Activated naive CD8-positive, alpha-beta T cell treated with anti-CD3 and anti-CD28 coated beads for 36 hours (primary cell): ENCODE data around the gene TEDC1. TPM values are rescaled to one million over a fixed set of nuclear protein-coding genes. Genes with fewer than 3 reads are reported as not detected.

Experiments used
- DNase-seq: peaks from one replicate; pipeline ENCODE4 v3.0.0; 2021
- H3K27ac Mint-ChIP-seq: one replicate; pipeline ENCODE4 v1.8.0; 2022; ENCODE audit warnings: mild to moderate bottlenecking, moderate library complexity, mixed read lengths
- H3K27me3 Mint-ChIP-seq: one replicate; pipeline ENCODE4 v1.8.0; 2022; ENCODE audit warnings: mild to moderate bottlenecking, mixed read lengths
- H3K36me3 Mint-ChIP-seq: one replicate; pipeline ENCODE4 v1.8.0; 2021; ENCODE audit warnings: mild to moderate bottlenecking, mixed read lengths
- H3K4me1 Mint-ChIP-seq: one replicate; pipeline ENCODE4 v1.8.0; 2021; ENCODE audit warnings: mixed read lengths
- H3K4me3 Mint-ChIP-seq: one replicate; pipeline ENCODE4 v1.8.0; 2022; ENCODE audit warnings: mild to moderate bottlenecking, moderate library complexity, mixed read lengths
- H3K9me3 Mint-ChIP-seq: one replicate; pipeline ENCODE4 v1.8.0; 2022; ENCODE audit warnings: mixed read lengths
- total RNA-seq, 2 experiments: library from RNA; stranded (reverse); gene quantifications; one replicate each; pipeline ENCODE4 v1.2.3, GENCODE V29; 2021

Gene TEDC1
- total RNA-seq, 2 experiments from 2014 or later, result 33.6 to 34.9 TPM

- no peak for DNase-seq
- H3K27me3 Mint-ChIP-seq, result peaks cover 4% of the 10 kb centered on the region
- no peak overlapping the region for H3K27ac Mint-ChIP-seq
- no peak overlapping the region for H3K4me3 Mint-ChIP-seq
- H3K4me1 Mint-ChIP-seq, result peaks cover 43% of the 10 kb centered on the region
- no peaks in the 10 kb centered on the region for H3K9me3 Mint-ChIP-seq
- no peaks in the 10 kb centered on the region for H3K36me3 Mint-ChIP-seq
Measured at GRCh38 chr14:105484997-105485393, 6.1 kb upstream of the TEDC1 start.

DNA sequence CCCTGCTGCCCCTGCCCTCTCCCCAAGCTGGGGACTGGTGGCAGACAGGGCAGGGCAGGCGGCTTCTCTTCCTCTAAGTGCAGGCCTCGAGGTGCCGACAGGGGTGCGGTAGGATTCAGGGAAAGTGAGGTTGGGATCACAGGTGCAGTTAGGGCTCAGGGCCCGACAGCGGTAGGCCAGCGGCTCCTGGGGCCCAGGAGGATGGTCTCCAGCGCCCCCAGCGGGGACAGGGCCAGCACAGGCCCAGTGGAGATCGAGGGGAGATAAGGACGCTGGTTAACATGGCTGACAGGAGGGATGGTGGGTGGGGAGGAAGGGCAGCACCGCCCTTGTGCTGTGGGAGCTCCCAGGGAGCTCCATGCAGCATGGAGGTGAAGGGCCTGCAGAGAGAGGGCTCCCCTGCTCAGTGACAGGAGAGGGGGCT lies 5.3 kb upstream of the TEDC1 start:
- H3K36me3 Mint-ChIP-seq, result no peaks in the 10 kb centered on the region
- peaks cover 42% of the 10 kb centered on the region for H3K4me1 Mint-ChIP-seq
- no peak overlapping the region for H3K4me3 Mint-ChIP-seq
- no peaks in the 10 kb centered on the region for H3K9me3 Mint-ChIP-seq
- no peak overlapping the region for H3K27ac Mint-ChIP-seq
- peaks cover 3% of the 10 kb centered on the region for H3K27me3 Mint-ChIP-seq
- peak; percentile 51 for DNase-seq

DNA sequence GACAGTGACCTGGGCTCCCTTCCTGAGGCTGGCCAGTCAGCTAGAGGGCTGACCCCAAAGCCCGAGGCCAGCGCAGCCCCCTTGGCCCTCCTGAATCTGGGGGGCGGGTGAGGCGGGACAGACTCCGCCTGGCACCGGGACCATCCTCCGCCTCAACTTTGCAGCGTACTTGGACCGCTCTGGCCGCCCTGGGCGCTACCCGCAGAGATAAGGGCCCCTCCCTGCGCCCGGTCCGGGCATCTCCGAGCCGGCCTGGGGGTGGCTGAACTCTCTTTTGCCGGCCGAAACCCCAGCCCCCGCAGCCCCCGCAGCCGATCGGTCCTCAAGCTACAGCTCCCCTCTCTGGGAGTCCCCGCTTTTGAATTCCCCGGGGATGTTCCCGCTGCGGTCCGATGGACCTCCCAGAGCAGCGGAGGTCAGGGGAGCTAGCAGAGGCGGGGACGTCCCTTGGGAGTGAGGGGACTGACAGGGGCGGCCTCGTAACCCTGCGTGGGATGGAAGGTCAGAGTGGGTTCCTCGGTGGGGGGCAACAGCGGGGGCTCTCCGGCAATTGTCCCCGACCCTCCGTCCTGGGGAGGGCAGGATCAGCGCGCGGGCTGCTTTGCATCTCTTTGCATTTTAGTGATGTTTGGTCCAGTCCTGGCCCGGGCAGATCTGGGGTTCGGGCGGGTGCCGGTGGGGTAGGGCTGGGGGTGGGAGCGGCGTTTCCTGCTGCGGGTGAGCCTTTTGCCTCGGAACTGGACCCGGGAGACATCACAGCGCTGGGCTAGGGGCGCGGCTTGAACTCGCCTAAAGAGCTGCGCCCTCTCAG lies 4.7 kb upstream of the TEDC1 start, which contains the start of gene CRIP1:
Gene CRIP1 (plus strand): TSS at position 724 of the 811 bp plus-strand sequence. CDS start 374 bp downstream, outside the sequence.
- Mint-ChIP-seq H3K27me3 (peaks cover 3% of the 10 kb centered on the region), H3K9me3 (no peaks in the 10 kb centered on the region), H3K27ac (peak within 1 kb of the TSS; percentile 70), H3K36me3 (no peaks in the 10 kb centered on the region), H3K4me1 (peaks cover 38% of the 10 kb centered on the region), H3K4me3 (peak within 1 kb of the TSS; percentile 79)
- no peak for DNase-seq

GRCh38 chr14:105486974-105487448 lies 4.0 kb upstream of the TEDC1 start:
- H3K9me3 Mint-ChIP-seq, result no peaks in the 10 kb centered on the region
- peaks cover 3% of the 10 kb centered on the region for H3K27me3 Mint-ChIP-seq
- H3K36me3 Mint-ChIP-seq, result no peaks in the 10 kb centered on the region
- peak overlapping the region; percentile 79 for H3K4me3 Mint-ChIP-seq
- DNase-seq, result peak; percentile 47
- H3K27ac Mint-ChIP-seq, result no peak overlapping the region
- H3K4me1 Mint-ChIP-seq, result peaks cover 39% of the 10 kb centered on the region

DNA sequence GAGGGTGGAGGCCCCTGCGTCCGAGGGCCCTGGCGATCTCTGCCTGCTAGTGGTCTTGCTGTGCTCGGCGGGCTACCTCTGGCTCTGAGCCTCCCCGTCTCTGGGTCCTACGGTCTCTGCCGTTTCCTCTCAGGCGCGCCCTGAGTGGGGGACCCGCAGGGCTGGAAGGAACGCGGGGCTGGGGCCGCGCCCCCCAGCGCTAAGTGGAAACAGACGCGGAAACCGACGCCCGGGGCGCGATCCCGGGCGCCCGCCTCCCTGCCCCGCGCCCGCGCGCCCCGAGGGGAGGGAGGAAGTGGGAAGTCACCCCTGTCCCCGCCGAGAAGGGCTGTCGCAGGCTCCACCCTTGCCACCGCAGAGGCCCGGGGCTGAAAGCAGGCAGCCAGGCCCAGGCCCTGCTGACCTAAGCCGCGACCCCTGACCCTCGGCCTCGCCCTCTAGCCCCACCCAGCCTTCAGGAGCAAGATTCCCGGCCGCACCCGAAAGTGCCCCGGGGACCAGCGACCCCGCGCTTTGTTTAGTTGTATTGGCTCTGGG lies 3.5 kb upstream of the TEDC1 start:
- no peaks in the 10 kb centered on the region for H3K36me3 Mint-ChIP-seq
- peak overlapping the region; percentile 70 for H3K27ac Mint-ChIP-seq
- no peaks in the 10 kb centered on the region for H3K9me3 Mint-ChIP-seq
- H3K27me3 Mint-ChIP-seq, result peaks cover 3% of the 10 kb centered on the region
- DNase-seq, result peak; percentile 66
- peak overlapping the region; percentile 79 for H3K4me3 Mint-ChIP-seq
- peaks cover 35% of the 10 kb centered on the region for H3K4me1 Mint-ChIP-seq

DNA sequence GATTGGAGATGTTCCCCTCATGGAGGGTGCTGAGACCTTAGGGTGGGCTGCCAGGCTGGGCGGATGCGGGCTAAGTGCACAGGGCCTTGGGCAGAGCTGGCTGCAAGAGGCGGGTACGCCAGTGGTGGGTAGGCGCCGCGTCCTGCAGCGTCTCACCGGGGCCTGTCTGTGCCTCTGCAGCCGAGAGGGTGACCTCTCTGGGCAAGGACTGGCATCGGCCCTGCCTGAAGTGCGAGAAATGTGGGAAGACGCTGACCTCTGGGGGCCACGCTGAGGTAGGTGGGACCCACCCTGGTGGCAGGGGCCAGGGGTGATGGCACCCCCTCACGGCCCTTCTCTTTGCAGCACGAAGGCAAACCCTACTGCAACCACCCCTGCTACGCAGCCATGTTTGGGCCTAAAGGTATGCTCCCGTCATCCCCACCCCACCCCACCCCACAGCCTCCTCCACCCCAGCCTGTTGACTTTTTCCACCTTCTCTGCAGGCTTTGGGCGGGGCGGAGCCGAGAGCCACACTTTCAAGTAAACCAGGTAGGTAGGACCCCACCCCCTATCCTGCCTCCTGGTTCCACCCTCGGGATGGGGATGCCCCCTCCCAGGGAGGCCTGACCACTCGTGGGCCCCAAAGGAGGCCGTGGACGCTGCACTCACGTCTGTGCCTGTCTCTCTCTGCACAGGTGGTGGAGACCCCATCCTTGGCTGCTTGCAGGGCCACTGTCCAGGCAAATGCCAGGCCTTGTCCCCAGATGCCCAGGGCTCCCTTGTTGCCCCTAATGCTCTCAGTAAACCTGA lies 2.9 kb upstream of the TEDC1 start:
- DNase-seq, result no peak
- Mint-ChIP-seq H3K27me3 (peaks cover 3% of the 10 kb centered on the region), H3K9me3 (no peaks in the 10 kb centered on the region), H3K36me3 (no peaks in the 10 kb centered on the region), H3K4me3 (peak overlapping the region; percentile 79), H3K4me1 (peaks cover 34% of the 10 kb centered on the region), H3K27ac (peak overlapping the region; percentile 70)

DNA sequence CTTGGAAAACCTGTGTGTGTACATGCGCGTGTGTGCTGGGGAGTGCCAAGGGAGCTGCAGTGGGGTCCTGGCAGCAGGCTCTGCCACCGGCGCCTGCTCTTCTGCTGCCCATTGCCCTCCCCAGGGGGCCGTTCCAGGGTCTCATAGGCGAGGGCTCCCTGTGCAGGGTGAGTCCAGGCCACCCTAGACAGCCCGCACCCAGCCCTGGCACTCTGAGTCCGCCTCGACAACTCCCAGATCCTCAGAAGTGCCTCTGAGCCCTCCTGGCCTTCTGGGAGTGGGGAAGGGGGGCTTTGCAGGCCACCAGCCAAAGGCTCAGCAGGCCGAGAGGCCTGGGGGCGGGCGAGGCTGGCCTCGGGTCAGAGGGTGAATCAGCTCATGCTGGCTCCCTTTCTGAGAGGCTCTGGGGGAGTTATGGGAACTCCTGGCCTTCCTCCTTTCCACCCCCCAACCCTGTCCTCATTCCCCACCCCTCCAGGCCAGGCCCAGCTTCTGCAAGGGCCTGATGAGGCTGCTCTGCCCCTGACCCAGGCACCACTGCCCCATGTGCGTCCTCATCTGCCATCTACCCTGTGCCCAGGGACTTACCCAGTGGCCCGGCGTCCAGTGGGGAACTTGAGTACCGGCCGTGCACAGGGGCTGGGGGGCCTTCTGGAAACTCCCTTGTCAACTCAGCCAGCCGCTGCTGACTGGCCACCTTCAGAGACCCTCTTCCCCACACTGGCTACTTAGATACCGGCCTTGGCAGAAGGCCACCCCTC lies 2.1 kb upstream of the TEDC1 start:
- no peaks in the 10 kb centered on the region for H3K36me3 Mint-ChIP-seq
- no peak for DNase-seq
- H3K4me1 Mint-ChIP-seq, result peaks cover 34% of the 10 kb centered on the region
- peak overlapping the region; percentile 74 for H3K4me3 Mint-ChIP-seq
- peak overlapping the region; percentile 80 for H3K27ac Mint-ChIP-seq
- no peaks in the 10 kb centered on the region for H3K9me3 Mint-ChIP-seq
- peaks cover 3% of the 10 kb centered on the region for H3K27me3 Mint-ChIP-seq

DNA sequence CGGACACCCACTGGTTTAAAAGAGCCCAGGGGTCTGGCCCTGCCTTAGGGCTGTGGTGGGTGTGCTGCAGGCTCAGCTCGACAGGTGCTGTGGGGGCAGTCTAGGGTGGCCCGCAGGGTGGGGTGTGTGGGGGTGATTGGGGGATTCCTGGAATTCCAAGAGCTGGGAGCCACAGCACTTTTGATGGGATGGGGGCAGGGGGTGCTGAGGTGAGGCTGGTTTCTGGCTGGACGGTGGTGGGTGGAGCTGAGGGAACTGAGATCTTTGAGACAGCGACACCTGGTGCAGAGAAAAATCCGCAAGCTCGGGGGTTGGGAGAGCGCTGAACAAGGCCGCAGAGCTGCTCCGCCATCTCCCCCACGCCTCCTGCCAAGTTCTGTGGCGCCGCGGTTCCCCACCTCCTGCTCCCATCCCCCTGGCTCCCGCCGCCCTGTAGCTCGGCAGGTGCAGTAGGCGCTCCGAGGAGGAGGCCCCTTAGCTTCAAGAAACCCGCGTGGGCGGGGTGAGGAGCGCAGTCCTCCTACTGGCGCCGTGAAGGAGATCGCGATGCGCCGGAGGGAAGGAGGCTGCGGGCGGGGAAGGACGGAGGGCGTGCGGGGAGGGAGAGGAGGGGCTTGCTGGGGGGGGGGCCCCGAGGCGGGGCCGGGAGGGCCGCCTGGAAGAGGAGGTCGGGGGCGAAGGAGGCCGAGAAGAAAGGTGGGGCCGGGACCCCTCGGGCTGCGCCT lies 1.3 kb upstream of the TEDC1 start:
- Mint-ChIP-seq H3K27ac (peak overlapping the region; percentile 80), H3K9me3 (no peaks in the 10 kb centered on the region), H3K4me3 (peak overlapping the region; percentile 74), H3K4me1 (peaks cover 28% of the 10 kb centered on the region), H3K27me3 (peaks cover 3% of the 10 kb centered on the region), H3K36me3 (no peaks in the 10 kb centered on the region)
- peak; percentile 86 for DNase-seq

DNA sequence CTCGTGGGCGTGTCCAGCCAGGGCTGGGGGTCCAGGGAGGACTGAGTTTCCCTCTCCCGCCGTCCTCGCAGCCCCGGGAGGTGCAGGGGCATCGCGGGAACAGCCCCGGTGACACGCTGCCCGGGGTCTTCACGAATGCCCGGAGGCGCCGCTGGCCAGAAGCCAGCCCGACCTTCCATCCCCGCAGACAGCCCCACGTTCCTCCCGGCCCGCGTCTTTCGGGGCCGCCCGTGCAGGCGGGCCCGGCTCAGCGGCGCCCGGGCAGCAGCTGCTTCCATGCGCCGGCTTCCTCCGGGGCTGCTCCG lies 827 bp upstream of the TEDC1 start:
- Mint-ChIP-seq H3K9me3 (no peaks in the 10 kb centered on the region), H3K4me3 (peak overlapping the region; percentile 74), H3K36me3 (no peaks in the 10 kb centered on the region), H3K27me3 (peaks cover 3% of the 10 kb centered on the region), H3K27ac (peak overlapping the region; percentile 80), H3K4me1 (peaks cover 27% of the 10 kb centered on the region)
- no peak for DNase-seq

DNA sequence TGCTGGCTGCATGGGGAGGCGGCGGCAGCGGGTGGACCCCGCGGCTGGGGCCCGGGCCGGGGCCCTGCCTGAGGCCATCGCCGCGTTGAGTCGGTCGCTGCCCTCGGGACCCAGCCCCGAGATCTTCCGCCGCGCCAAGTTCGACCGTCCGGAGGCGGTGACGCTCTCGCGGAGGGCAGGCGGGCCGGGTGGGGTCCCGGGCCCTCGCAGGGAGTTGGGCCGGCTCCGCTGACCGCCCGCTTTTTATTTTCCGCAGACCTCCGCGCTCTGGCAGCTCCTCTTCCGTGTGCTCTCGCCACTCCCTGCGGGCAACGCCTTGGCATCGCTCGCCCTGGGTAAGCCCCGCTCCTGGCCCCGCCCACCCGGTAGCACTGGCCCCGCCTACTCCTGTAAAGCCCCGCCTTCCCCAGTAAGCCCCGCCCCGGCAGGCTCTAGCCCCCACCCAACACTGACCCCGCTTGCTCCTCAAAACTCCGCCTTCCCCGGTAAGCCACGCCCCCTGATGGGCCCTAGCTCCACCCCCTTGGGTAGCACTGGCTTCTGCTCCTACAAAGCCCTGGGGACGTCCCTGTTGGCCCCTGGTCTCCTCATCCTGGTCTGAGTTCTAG lies 424 bp downstream of the TEDC1 start:
- peak overlapping the region; percentile 79 for H3K4me3 Mint-ChIP-seq
- no peaks in the 10 kb centered on the region for H3K9me3 Mint-ChIP-seq
- peak; percentile 88 for DNase-seq
- H3K27me3 Mint-ChIP-seq, result peaks cover 3% of the 10 kb centered on the region
- peaks cover 19% of the 10 kb centered on the region for H3K4me1 Mint-ChIP-seq
- H3K27ac Mint-ChIP-seq, result peak overlapping the region; percentile 90
- H3K36me3 Mint-ChIP-seq, result no peaks in the 10 kb centered on the region

GRCh38 chr14:105492031-105492970 lies 1.3 kb downstream of the TEDC1 start:
- Mint-ChIP-seq H3K36me3 (no peaks in the 10 kb centered on the region), H3K4me3 (peak overlapping the region; percentile 79), H3K4me1 (peaks cover 19% of the 10 kb centered on the region), H3K27ac (no peak overlapping the region), H3K9me3 (no peaks in the 10 kb centered on the region), H3K27me3 (no peaks in the 10 kb centered on the region)
- DNase-seq, result no peak

- peaks cover 16% of the 10 kb centered on the region for H3K4me1 Mint-ChIP-seq
Measured at GRCh38 chr14:105492971-105493871, 2.2 kb downstream of the TEDC1 start.

More at GRCh38 chr14:105492971-105493871, 2.2 kb downstream of the TEDC1 start:
- DNase-seq, result no peak
- Mint-ChIP-seq H3K27me3 (no peaks in the 10 kb centered on the region), H3K36me3 (no peaks in the 10 kb centered on the region), H3K27ac (no peak overlapping the region), H3K9me3 (no peaks in the 10 kb centered on the region), H3K4me3 (no peak overlapping the region)
